ENCODE results near the gene MMP23B. TPM values are rescaled to one million over a fixed set of nuclear protein-coding genes. Genes with fewer than 3 reads are reported as not detected.

Gene MMP23B
- total RNA-seq, 4 donors from 2014 or later = 0.49 to 7.6 (median 2.7) TPM

GRCh38 chr1:1664941-1665814 is 33.2 kb downstream of the MMP23B start:
- no peak overlapping the region for H3K27ac ChIP-seq
- no peak for DNase-seq
- H3K4me3 ChIP-seq = no peak overlapping the region
- peaks cover 19 to 55% (median 27%) of the 10 kb centered on the region in 3 donors for H3K36me3 ChIP-seq
- intact Hi-C loops (cut with DNase I) = no loop called here
- 89 to 93% methylated on average over 7 to 16 of the region's 27 CpGs for WGBS, 2 donors
- H3K27me3 ChIP-seq = no peaks in the 10 kb centered on the region
- no peaks in the 10 kb centered on the region for H3K9me3 ChIP-seq
- TF ChIP-seq POLR2A (IDR thresholded peaks at IDR 0.05) (no peak), CTCF (IDR thresholded peaks at IDR 0.05) (no peak)
- peaks cover 0 to 12% (median 0%) of the 10 kb centered on the region in 3 donors for H3K4me1 ChIP-seq

- no peak for DNase-seq
- H3K36me3 ChIP-seq = peaks cover 19 to 62% (median 27%) of the 10 kb centered on the region in 3 donors
- H3K9me3 ChIP-seq = no peaks in the 10 kb centered on the region
- intact Hi-C loops (cut with DNase I) = no loop called here
- H3K4me1 ChIP-seq = peaks cover 0 to 12% (median 0%) of the 10 kb centered on the region in 3 donors
- WGBS, 2 donors = 98% methylated on average over 7 of the region's 25 CpGs; no CpG with 5 or more reads in 1 of the 2 donors
- TF ChIP-seq CTCF (IDR thresholded peaks at IDR 0.05) = peak in 4 of 6 experiments; percentile 16 to 44 (median 24)
- no peak for TF ChIP-seq POLR2A (IDR thresholded peaks at IDR 0.05)
- H3K27ac ChIP-seq = no peak overlapping the region
- H3K4me3 ChIP-seq = no peak overlapping the region
- H3K27me3 ChIP-seq = no peaks in the 10 kb centered on the region
Measured at GRCh38 chr1:1665815-1666251, 33.9 kb downstream of the MMP23B start.

- H3K27ac ChIP-seq = no peak overlapping the region
- no peak overlapping the region for H3K4me3 ChIP-seq
- 70 to 92% methylated on average over 2 to 10 of the region's 15 CpGs for WGBS, 2 donors
- peaks cover 19 to 69% (median 27%) of the 10 kb centered on the region in 3 donors for H3K36me3 ChIP-seq
- H3K4me1 ChIP-seq = peaks cover 0 to 12% (median 0%) of the 10 kb centered on the region in 3 donors
- no peaks in the 10 kb centered on the region for H3K27me3 ChIP-seq
- DNase-seq = no peak
- intact Hi-C loops (cut with DNase I) = no loop called here
- TF ChIP-seq POLR2A (IDR thresholded peaks at IDR 0.05) (no peak), CTCF (IDR thresholded peaks at IDR 0.05) (no peak)
- no peaks in the 10 kb centered on the region for H3K9me3 ChIP-seq
Measured at GRCh38 chr1:1666526-1666925, 34.6 kb downstream of the MMP23B start.

- Histone ChIP-seq H3K4me3 (no peak overlapping the region), H3K36me3 (peaks cover 19 to 93% (median 27%) of the 10 kb centered on the region in 3 donors), H3K4me1 (no peaks in the 10 kb centered on the region), H3K27ac (no peak overlapping the region), H3K27me3 (no peaks in the 10 kb centered on the region), H3K9me3 (no peaks in the 10 kb centered on the region)
- TF ChIP-seq POLR2A (IDR thresholded peaks at IDR 0.05) (no peak), CTCF (IDR thresholded peaks at IDR 0.05) (no peak)
- intact Hi-C loops (cut with DNase I) = no loop called here
- 88 to 93% methylated on average over 32 to 37 of the region's 43 CpGs for WGBS, 2 donors
- no peak for DNase-seq
Measured at GRCh38 chr1:1669468-1670440, 37.8 kb downstream of the MMP23B start.

Measured in esophagus squamous epithelium (tissue), 5 donors.